Measurements from ENCODE around the gene CD2AP.

GRCh38 chr6:47646689-47647088, 169.1 kb downstream of the CD2AP start:
- TF ChIP-seq POLR2A (IDR thresholded peaks at IDR 0.05): no peak
- TF ChIP-seq CTCF (IDR thresholded peaks at IDR 0.05): no peak
- TF ChIP-seq POLR2AphosphoS5 (IDR thresholded peaks at IDR 0.05): no peak

Data from gastroesophageal sphincter (tissue), 3 donors.